ENCODE measurements around the gene ROBO1. TPM values are rescaled to one million over a fixed set of nuclear protein-coding genes. Genes with fewer than 3 reads are reported as not detected.

The ROBO1 gene
- total and polyA plus RNA-seq, 2 experiments from 2014 or later, result 29.3 to 171 TPM

GRCh38 chr3:79019137-79019923 lies 748.5 kb downstream of the ROBO1 start:
- Histone ChIP-seq H3K27ac (peak overlapping the region; percentile 99), H3K4me3 (peak overlapping the region; percentile 83), H3K9me3 (ENCODE audit: low read depth) (no peaks in the 10 kb centered on the region), H3K4me1 (ENCODE audit: low read depth) (peaks cover 27% of the 10 kb centered on the region), H3K36me3 (no peaks in the 10 kb centered on the region), H3K27me3 (no peaks in the 10 kb centered on the region)
- TF ChIP-seq, protein P1, sequence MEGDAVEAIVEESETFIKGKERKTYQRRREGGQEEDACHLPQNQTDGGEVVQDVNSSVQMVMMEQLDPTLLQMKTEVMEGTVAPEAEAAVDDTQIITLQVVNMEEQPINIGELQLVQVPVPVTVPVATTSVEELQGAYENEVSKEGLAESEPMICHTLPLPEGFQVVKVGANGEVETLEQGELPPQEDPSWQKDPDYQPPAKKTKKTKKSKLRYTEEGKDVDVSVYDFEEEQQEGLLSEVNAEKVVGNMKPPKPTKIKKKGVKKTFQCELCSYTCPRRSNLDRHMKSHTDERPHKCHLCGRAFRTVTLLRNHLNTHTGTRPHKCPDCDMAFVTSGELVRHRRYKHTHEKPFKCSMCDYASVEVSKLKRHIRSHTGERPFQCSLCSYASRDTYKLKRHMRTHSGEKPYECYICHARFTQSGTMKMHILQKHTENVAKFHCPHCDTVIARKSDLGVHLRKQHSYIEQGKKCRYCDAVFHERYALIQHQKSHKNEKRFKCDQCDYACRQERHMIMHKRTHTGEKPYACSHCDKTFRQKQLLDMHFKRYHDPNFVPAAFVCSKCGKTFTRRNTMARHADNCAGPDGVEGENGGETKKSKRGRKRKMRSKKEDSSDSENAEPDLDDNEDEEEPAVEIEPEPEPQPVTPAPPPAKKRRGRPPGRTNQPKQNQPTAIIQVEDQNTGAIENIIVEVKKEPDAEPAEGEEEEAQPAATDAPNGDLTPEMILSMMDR (IDR thresholded peaks at IDR 0.05; ENCODE audit: low read depth, low read length), result no peak
- peak; percentile 92 to 96 for DNase-seq (ENCODE audit: low read depth in 1 of 2, low spot score in 1 of 2)

DNA sequence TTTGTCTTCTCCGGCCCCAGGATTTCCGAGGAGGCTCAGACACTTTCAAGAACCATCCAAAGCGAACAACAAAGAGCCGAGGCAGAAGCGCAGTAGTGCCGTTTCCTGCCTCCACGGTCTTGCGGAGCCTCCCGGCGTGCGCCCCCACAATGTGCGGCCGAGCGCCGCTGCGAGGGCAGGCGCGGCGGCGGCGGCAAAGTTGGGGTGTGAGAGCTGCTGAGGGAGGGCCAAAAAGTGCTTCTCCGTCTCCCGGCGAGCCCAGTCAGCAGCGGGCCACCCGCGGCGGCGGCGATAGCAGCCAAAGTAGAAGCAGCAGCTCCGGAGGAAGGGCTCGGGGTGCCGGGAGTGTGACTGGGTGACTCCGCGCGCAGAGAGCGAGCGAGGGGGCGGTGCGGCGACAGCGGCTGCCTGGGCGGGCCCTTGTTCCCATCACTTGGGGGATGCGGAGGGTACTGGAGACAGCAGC lies 749.1 kb downstream of the ROBO1 start:
- Histone ChIP-seq H3K4me1 (ENCODE audit: low read depth) (peaks cover 27% of the 10 kb centered on the region), H3K4me3 (peak overlapping the region; percentile 83), H3K9me3 (ENCODE audit: low read depth) (no peaks in the 10 kb centered on the region), H3K27me3 (no peaks in the 10 kb centered on the region), H3K36me3 (no peaks in the 10 kb centered on the region), H3K27ac (peak overlapping the region; percentile 99)
- DNase-seq (ENCODE audit: low read depth in 1 of 2, low spot score in 1 of 2), result peak; percentile 72 to 83
- TF ChIP-seq, protein P1 (IDR thresholded peaks at IDR 0.05; ENCODE audit: low read depth, low read length), result peak; percentile 31

DNA sequence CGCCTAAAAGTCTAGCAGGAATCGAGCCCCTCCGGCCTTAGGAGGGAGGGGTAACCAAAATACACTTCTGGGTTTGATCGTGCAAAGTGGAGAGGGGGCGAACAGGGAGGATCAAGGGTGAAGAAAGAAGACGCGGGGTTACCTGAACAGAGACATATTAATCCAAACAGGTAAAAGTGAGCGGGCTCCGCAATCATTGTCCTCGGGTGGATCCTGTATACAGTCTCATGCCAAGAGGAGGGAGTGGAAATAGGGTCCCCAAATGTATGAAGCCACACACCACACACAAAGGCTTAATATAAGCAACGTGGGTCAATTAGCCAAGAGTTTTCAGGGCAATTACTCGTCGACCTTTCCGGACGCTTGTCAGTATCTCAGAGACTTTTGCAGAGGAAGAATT lies 749.5 kb downstream of the ROBO1 start:
- Histone ChIP-seq H3K9me3 (ENCODE audit: low read depth) (no peaks in the 10 kb centered on the region), H3K4me3 (peak overlapping the region; percentile 83), H3K27ac (peak overlapping the region; percentile 99), H3K36me3 (no peaks in the 10 kb centered on the region), H3K27me3 (no peaks in the 10 kb centered on the region), H3K4me1 (ENCODE audit: low read depth) (peaks cover 32% of the 10 kb centered on the region)
- no peak for DNase-seq (ENCODE audit: low read depth in 1 of 2, low spot score in 1 of 2)
- TF ChIP-seq, protein P1 (IDR thresholded peaks at IDR 0.05; ENCODE audit: low read depth, low read length), result no peak

- H3K27me3 ChIP-seq, result no peaks in the 10 kb centered on the region
- peaks cover 47% of the 10 kb centered on the region for H3K4me1 ChIP-seq (ENCODE audit: low read depth)
- H3K4me3 ChIP-seq, result peak overlapping the region; percentile 83
- no peak for DNase-seq (ENCODE audit: low read depth in 1 of 2, low spot score in 1 of 2)
- TF ChIP-seq, protein P1 (IDR thresholded peaks at IDR 0.05; ENCODE audit: low read depth, low read length), result no peak
- H3K27ac ChIP-seq, result no peak overlapping the region
- H3K9me3 ChIP-seq (ENCODE audit: low read depth), result no peaks in the 10 kb centered on the region
- H3K36me3 ChIP-seq, result no peaks in the 10 kb centered on the region
These were observed 751.0 kb downstream of the ROBO1 start for GRCh38 chr3:79016587-79017376.

GRCh38 chr3:79015854-79016253 lies 751.9 kb downstream of the ROBO1 start:
- Histone ChIP-seq H3K4me1 (ENCODE audit: low read depth) (peaks cover 52% of the 10 kb centered on the region), H3K27me3 (no peaks in the 10 kb centered on the region), H3K4me3 (peak overlapping the region; percentile 83), H3K36me3 (no peaks in the 10 kb centered on the region), H3K9me3 (ENCODE audit: low read depth) (no peaks in the 10 kb centered on the region), H3K27ac (no peak overlapping the region)
- no peak for DNase-seq (ENCODE audit: low read depth in 1 of 2, low spot score in 1 of 2)
- TF ChIP-seq, protein P1 (IDR thresholded peaks at IDR 0.05; ENCODE audit: low read depth, low read length), result no peak

Measured in cardiac muscle cell (in vitro differentiated cells and primary cell).